Activated naive CD4-positive, alpha-beta T cell treated with anti-CD3 and anti-CD28 coated beads for 36 hours (primary cell): ENCODE measurements around the gene EAF1. TPM values are rescaled to one million over a fixed set of nuclear protein-coding genes. Genes with fewer than 3 reads are reported as not detected.

Experiments used
- CTCF ChIA-PET: fragments of 350-600 bp; sonication (Branson Sonifier 250); formaldehyde crosslinking; loops from one replicate; lab custom pipeline; 2021; ENCODE audit warnings: antibody characterized with exemption; lab: Charles Lee
- DNase-seq: peaks from one replicate; pipeline ENCODE4 v3.0.0-alpha.2; 2020
- H3K27ac Mint-ChIP-seq: one replicate; pipeline ENCODE4 v1.8.0; 2021; ENCODE audit warnings: mild to moderate bottlenecking, mixed read lengths
- H3K27me3 Mint-ChIP-seq: one replicate; pipeline ENCODE4 v1.8.0; 2021; ENCODE audit warnings: low read depth, mixed read lengths
- H3K36me3 Mint-ChIP-seq: one replicate; pipeline ENCODE4 v1.8.0; 2021; ENCODE audit warnings: low read depth, mixed read lengths
- H3K4me1 Mint-ChIP-seq: one replicate; pipeline ENCODE4 v1.8.0; 2021; ENCODE audit warnings: low read depth, mixed read lengths
- H3K4me3 Mint-ChIP-seq: one replicate; pipeline ENCODE4 v1.8.0; 2021; ENCODE audit warnings: mild to moderate bottlenecking, moderate library complexity, mixed read lengths
- H3K9me3 Mint-ChIP-seq: one replicate; pipeline ENCODE4 v1.8.0; 2021; ENCODE audit warnings: mixed read lengths
- intact Hi-C: fragments of 100-400 bp; cut with micrococcal nuclease; formaldehyde crosslinking; loops from one replicate; pipeline ENCODE4 v1.15.1; 2023
- total RNA-seq, 2 experiments: library from RNA; stranded (reverse); gene quantifications; one replicate each; pipeline ENCODE4 v1.2.3, GENCODE V29; 2021

Gene EAF1
- total RNA-seq, 2 experiments from 2014 or later, result 19.5 to 20.6 TPM

- H3K27me3 Mint-ChIP-seq, result no peaks in the 10 kb centered on the region
- no peak overlapping the region for H3K4me3 Mint-ChIP-seq
- H3K9me3 Mint-ChIP-seq, result no peaks in the 10 kb centered on the region
- no peak for DNase-seq
- intact Hi-C loops, result no loop called here
- peaks cover 50% of the 10 kb centered on the region for H3K36me3 Mint-ChIP-seq
- H3K27ac Mint-ChIP-seq, result no peak overlapping the region
- CTCF ChIA-PET, result no interaction called here
- H3K4me1 Mint-ChIP-seq, result peaks cover 1% of the 10 kb centered on the region
These were observed 11.6 kb downstream of the EAF1 start for GRCh38 chr3:15438983-15439382.

GRCh38 chr3:15439476-15439875 lies 12.1 kb downstream of the EAF1 start:
- CTCF ChIA-PET, result no interaction called here
- no peak for DNase-seq
- Mint-ChIP-seq H3K27ac (no peak overlapping the region), H3K4me1 (peaks cover 1% of the 10 kb centered on the region), H3K9me3 (no peaks in the 10 kb centered on the region), H3K36me3 (peaks cover 46% of the 10 kb centered on the region), H3K4me3 (no peak overlapping the region), H3K27me3 (no peaks in the 10 kb centered on the region)
- intact Hi-C loops, result no loop called here

- peaks cover 46% of the 10 kb centered on the region for H3K36me3 Mint-ChIP-seq
- H3K9me3 Mint-ChIP-seq, result no peaks in the 10 kb centered on the region
- no peak for DNase-seq
- CTCF ChIA-PET, result interaction anchor here (0.6 kb wide), 1 partner anchor 900 kb away, joined by 3 read pairs; no protein-coding TSS in a partner anchor
- no peak overlapping the region for H3K4me3 Mint-ChIP-seq
- peaks cover 1% of the 10 kb centered on the region for H3K4me1 Mint-ChIP-seq
- intact Hi-C loops, result no loop called here
- H3K27me3 Mint-ChIP-seq, result no peaks in the 10 kb centered on the region
- no peak overlapping the region for H3K27ac Mint-ChIP-seq
These were observed 13.5 kb downstream of the EAF1 start for GRCh38 chr3:15440891-15441290.

GRCh38 chr3:15443826-15444524 lies 16.6 kb downstream of the EAF1 start:
- H3K4me3 Mint-ChIP-seq, result no peak overlapping the region
- CTCF ChIA-PET, result interaction anchor here (0.6 to 0.7 kb wide), 5 partner anchors 13 to 552 kb away, joined by 3 read pairs; no protein-coding TSS in a partner anchor
- no peaks in the 10 kb centered on the region for H3K9me3 Mint-ChIP-seq
- peaks cover 31% of the 10 kb centered on the region for H3K36me3 Mint-ChIP-seq
- DNase-seq, result no peak
- intact Hi-C loops, result no loop called here
- H3K27ac Mint-ChIP-seq, result no peak overlapping the region
- H3K4me1 Mint-ChIP-seq, result peaks cover 1% of the 10 kb centered on the region
- no peaks in the 10 kb centered on the region for H3K27me3 Mint-ChIP-seq

GRCh38 chr3:15449489-15450224 lies 22.3 kb downstream of the EAF1 start:
- Mint-ChIP-seq H3K4me3 (no peak overlapping the region), H3K27ac (no peak overlapping the region), H3K36me3 (peaks cover 2% of the 10 kb centered on the region), H3K4me1 (no peaks in the 10 kb centered on the region), H3K9me3 (no peaks in the 10 kb centered on the region), H3K27me3 (no peaks in the 10 kb centered on the region)
- intact Hi-C loops, result no loop called here
- DNase-seq, result no peak
- CTCF ChIA-PET, result no interaction called here

- Mint-ChIP-seq H3K4me1 (no peaks in the 10 kb centered on the region), H3K4me3 (no peak overlapping the region), H3K9me3 (no peaks in the 10 kb centered on the region), H3K27me3 (no peaks in the 10 kb centered on the region), H3K36me3 (no peaks in the 10 kb centered on the region), H3K27ac (no peak overlapping the region)
- intact Hi-C loops, result no loop called here
- DNase-seq, result no peak
- CTCF ChIA-PET, result no interaction called here
These were observed 23.2 kb downstream of the EAF1 start for GRCh38 chr3:15450438-15451215.

GRCh38 chr3:15451216-15452113 lies 24.1 kb downstream of the EAF1 start:
- CTCF ChIA-PET, result no interaction called here
- Mint-ChIP-seq H3K27ac (no peak overlapping the region), H3K27me3 (no peaks in the 10 kb centered on the region), H3K4me3 (no peak overlapping the region), H3K4me1 (no peaks in the 10 kb centered on the region), H3K36me3 (no peaks in the 10 kb centered on the region), H3K9me3 (no peaks in the 10 kb centered on the region)
- DNase-seq, result no peak
- intact Hi-C loops, result no loop called here

GRCh38 chr3:15452156-15452555 lies 24.8 kb downstream of the EAF1 start:
- no peaks in the 10 kb centered on the region for H3K27me3 Mint-ChIP-seq
- H3K36me3 Mint-ChIP-seq, result no peaks in the 10 kb centered on the region
- H3K27ac Mint-ChIP-seq, result no peak overlapping the region
- CTCF ChIA-PET, result no interaction called here
- intact Hi-C loops, result no loop called here
- H3K4me1 Mint-ChIP-seq, result no peaks in the 10 kb centered on the region
- no peaks in the 10 kb centered on the region for H3K9me3 Mint-ChIP-seq
- DNase-seq, result no peak
- no peak overlapping the region for H3K4me3 Mint-ChIP-seq

- no peaks in the 10 kb centered on the region for H3K36me3 Mint-ChIP-seq
- CTCF ChIA-PET, result no interaction called here
- H3K4me1 Mint-ChIP-seq, result no peaks in the 10 kb centered on the region
- DNase-seq, result no peak
- H3K9me3 Mint-ChIP-seq, result no peaks in the 10 kb centered on the region
- H3K27me3 Mint-ChIP-seq, result no peaks in the 10 kb centered on the region
- intact Hi-C loops, result no loop called here
- H3K4me3 Mint-ChIP-seq, result no peak overlapping the region
- no peak overlapping the region for H3K27ac Mint-ChIP-seq
These were observed 25.6 kb downstream of the EAF1 start for GRCh38 chr3:15452961-15453360.

- CTCF ChIA-PET, result interaction anchor here (0.8 kb wide), 1 partner anchor 14 kb away, joined by 3 read pairs; no protein-coding TSS in a partner anchor
- Mint-ChIP-seq H3K4me1 (no peaks in the 10 kb centered on the region), H3K27ac (no peak overlapping the region), H3K4me3 (no peak overlapping the region), H3K36me3 (no peaks in the 10 kb centered on the region), H3K9me3 (no peaks in the 10 kb centered on the region), H3K27me3 (no peaks in the 10 kb centered on the region)
- intact Hi-C loops, result no loop called here
- no peak for DNase-seq
These were observed 26.1 kb downstream of the EAF1 start for GRCh38 chr3:15453501-15453900.

GRCh38 chr3:15453991-15454625 lies 26.7 kb downstream of the EAF1 start:
- Mint-ChIP-seq H3K4me1 (no peaks in the 10 kb centered on the region), H3K27me3 (no peaks in the 10 kb centered on the region), H3K4me3 (no peak overlapping the region), H3K9me3 (no peaks in the 10 kb centered on the region), H3K27ac (no peak overlapping the region), H3K36me3 (no peaks in the 10 kb centered on the region)
- DNase-seq, result no peak
- CTCF ChIA-PET, result interaction anchor here (0.5 to 0.8 kb wide), 4 partner anchors 14 to 141 kb away, joined by 3 to 4 read pairs (median 4); no protein-coding TSS in a partner anchor
- intact Hi-C loops, result no loop called here
